GM19452 (cell line): ENCODE results near the gene GON4L.
"Not testable (repeated sequence)": the region's sequence is repeated elsewhere in the genome, so short reads cannot be mapped to it uniquely, and the experiment has no call there.

Experiments
- ATAC-seq: cut with Tn5 transposase; IDR thresholded peaks from one replicate; pipeline ENCODE4 v1.9.1; 2021; ENCODE audit not compliant: unreplicated experiment

Gene GON4L, protein sequence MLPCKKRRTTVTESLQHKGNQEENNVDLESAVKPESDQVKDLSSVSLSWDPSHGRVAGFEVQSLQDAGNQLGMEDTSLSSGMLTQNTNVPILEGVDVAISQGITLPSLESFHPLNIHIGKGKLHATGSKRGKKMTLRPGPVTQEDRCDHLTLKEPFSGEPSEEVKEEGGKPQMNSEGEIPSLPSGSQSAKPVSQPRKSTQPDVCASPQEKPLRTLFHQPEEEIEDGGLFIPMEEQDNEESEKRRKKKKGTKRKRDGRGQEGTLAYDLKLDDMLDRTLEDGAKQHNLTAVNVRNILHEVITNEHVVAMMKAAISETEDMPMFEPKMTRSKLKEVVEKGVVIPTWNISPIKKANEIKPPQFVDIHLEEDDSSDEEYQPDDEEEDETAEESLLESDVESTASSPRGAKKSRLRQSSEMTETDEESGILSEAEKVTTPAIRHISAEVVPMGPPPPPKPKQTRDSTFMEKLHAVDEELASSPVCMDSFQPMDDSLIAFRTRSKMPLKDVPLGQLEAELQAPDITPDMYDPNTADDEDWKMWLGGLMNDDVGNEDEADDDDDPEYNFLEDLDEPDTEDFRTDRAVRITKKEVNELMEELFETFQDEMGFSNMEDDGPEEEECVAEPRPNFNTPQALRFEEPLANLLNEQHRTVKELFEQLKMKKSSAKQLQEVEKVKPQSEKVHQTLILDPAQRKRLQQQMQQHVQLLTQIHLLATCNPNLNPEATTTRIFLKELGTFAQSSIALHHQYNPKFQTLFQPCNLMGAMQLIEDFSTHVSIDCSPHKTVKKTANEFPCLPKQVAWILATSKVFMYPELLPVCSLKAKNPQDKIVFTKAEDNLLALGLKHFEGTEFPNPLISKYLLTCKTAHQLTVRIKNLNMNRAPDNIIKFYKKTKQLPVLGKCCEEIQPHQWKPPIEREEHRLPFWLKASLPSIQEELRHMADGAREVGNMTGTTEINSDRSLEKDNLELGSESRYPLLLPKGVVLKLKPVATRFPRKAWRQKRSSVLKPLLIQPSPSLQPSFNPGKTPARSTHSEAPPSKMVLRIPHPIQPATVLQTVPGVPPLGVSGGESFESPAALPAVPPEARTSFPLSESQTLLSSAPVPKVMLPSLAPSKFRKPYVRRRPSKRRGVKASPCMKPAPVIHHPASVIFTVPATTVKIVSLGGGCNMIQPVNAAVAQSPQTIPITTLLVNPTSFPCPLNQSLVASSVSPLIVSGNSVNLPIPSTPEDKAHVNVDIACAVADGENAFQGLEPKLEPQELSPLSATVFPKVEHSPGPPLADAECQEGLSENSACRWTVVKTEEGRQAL (N-terminal part only)

DNA sequence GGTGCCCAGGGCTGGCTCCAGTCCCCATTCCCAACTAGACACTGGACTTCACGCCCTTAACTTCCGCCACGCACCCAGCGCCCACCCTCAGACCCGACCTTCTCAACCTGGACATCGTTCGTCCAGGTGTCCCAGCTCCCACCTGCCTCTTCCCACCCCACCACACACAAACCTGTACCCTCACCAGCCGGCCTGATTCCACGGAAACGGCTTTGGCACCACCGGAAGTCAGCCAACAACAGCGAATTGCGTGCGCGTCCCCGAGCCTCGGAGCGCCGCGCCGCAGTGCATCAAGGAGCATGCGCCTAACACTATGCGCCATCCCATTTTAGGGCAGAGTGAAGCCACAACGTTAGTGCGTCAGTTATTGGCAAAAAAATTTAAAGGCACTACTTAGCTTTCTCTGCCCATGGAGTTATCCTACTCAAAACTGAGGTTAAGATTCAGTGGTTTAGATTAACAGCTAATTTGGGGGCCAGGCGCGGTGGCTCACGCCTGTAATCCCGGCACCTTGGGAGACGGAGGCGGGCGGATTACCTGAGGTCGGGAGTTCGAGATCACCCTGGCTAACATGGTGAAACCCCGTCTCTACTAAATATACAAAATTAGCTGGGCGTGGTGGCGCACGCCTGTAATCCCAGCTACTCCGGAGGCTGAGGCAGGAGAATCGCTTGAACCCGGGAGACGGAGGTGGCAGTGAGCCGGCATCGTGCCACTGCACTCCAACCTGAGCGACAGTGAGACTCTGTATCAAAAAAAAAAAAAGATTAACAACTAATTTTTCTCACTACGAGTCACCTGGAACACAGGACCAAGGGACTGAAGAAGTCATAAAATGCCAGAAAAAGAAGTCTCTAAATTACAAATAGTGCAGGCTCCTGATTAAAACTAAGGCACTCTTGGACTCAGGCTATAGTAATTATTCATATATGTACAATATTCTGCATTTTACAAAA lies at the start of gene GON4L:
TSS of gene GON4L (minus strand) at position 240 of the 956 bp plus-strand sequence. CDS start 3,434 bp downstream, outside the sequence.
- ATAC-seq: peak; percentile 36

DNA sequence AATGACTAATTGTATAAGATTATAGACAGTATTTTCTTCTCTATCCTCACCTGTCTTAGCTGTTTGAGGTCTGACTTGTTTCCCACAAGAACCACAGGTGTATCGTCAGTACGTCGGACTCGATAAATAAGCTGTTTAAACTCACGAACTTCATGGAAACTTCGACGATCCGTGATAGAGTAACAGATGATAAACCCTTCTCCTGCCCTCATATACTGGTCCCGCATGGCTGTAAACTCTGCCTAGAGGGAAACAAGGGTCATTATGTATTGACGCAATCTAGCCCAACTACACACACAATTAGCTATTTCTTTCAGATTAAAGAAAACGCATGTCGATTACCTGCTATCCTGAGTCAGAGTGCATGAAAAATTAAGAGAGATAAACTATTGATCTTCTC lies 47.2 kb upstream of the GON4L start:
- no peak for ATAC-seq

DNA sequence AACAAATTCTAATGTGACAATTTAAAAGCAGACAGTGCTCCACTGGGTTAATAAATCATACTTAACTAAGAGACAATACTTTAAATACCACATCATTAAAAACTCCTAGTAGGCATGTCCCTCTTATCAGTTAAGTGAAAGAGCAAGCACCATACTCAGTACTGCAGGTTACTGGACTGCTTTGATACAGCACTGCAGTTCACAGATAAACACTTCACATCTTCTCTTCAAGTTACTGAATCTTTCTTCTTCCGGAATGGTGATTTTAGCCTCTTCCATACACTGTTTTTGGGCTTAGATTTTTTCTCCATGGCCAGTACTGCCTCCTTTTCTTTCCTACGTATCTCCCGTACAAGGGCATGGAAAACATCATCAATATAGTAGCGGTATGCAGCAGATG lies 43.1 kb upstream of the GON4L start:
- ATAC-seq: no peak

DNA sequence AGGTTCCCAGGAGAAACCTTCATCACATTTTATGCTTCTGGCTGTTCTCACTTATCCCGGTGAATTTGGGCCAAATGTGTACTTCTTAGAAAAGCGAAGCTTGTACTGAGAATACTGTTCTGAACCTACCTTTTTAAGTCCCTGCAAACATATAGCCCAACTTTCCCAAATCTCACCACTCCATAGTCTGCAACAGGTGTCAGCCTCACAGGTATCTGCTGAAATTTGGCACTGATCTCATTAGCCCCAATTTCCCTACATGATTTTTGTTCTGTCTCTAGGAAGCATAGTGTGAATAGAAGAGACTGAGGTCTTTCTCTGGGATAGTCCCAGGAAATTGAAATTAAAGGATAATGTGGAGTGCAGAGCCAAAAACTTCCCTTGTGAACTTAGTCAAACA lies 42.7 kb upstream of the GON4L start:
- no peak for ATAC-seq

DNA sequence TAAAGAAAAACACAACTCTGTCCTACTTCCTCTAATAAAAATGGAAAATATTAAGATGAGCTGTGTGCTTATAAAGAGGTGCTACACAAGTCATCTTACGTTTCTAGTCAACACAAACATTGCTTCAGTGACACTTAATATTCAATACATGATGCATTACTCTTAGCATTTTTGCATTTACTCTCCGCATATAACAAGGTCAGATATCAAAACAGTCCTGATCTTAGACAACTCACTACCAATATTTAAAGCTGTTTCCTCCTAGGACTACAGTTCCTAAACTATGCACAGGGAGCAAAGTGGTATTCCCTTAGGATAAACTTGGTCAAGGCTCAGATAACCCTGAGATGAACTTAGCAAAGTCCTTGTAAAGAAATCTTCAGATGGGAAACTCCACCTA lies 41.9 kb upstream of the GON4L start:
- ATAC-seq: no peak

DNA sequence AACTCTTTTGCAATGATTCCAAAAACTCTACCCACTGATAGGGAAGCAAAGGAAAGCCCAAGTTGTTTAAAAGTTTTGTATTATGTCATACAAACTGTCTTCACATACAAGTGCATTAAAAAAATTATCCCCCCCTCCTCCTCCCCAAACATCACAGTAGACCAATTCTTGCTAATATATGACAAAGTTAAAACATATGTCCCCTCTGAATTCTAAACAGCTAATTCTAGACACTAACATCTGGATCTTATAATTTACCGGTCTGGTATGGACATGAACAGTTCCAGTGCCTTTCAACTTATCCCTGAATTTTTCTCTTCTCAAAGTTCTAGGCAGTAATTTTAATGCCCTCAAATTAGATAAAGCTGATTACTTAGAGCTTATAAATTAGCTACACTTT lies 40.7 kb upstream of the GON4L start:
- no peak for ATAC-seq

DNA sequence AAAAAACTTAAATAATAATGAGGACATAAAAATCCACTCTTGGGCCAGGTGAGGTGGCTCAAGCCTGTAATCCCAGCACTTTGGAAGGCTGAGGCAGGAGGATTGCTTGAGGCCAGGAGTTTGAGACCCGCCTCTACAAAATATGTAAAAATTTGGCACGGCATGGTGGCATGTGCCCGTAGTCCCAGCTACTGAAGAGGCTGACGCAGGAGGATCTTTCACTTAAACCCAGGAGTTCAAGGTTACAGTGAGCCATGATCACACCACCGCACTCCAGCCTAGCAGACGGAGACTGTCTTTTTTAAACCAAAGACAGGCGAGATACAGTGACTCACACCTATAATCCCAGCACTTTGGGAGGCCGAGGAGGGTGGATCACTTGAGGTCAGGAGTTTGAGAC lies 39.5 kb upstream of the GON4L start:
- not testable (repeated sequence) for ATAC-seq

DNA sequence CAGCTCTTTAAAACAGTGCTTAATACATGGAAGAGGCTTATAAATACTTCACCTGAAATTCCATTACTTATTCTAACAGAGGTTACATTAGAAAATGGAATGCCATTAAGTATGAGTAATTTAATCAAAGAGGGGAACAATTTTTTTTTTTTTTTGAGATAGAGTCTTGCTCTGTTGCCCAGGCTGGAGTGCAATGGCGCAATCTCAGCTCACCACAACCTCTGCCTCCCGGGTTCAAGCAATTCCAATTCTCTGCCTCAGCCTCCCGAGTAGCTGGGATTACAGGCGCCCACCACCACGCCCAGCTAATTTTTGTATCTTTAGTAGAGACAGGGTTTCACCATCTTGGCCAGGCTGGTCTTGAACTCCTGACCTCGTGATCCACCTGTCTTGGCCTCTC lies 38.6 kb upstream of the GON4L start:
- ATAC-seq: not testable (repeated sequence)

DNA sequence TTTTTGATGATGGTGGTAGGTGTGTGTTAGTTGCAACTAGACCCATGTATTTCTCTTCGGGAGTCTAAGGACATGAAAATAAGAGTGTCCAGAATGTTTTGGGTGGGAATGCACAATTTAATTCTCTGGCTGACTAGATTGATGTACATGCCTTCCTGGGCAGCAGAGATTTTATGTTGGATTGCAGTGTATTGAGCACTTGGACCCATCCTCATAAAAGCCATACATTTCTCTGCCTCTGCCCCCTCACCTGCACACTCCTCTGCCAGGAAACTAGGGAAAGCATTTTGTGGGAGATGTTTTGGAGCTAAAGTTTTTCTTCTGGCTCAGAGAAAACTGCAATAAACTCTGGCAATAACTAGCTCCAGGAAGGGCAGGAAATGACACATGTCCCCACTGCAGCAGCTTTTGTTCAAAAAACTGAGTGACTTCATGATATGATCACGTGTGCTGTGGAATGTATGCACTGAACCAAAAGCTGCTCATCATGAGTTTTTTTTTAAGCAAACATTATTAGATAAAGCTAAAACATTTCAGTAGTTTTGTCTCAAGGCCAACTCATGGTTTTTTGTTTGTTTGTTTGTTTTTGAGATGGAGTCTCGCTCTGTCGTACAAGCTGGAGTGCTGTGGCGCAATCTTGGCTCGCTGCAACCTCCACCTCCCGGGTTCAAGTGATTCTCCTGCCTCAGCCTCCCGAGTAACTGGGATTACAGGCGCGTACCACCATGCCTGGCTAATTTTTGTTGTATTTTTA lies 36.6 kb upstream of the GON4L start:
- no peak for ATAC-seq

DNA sequence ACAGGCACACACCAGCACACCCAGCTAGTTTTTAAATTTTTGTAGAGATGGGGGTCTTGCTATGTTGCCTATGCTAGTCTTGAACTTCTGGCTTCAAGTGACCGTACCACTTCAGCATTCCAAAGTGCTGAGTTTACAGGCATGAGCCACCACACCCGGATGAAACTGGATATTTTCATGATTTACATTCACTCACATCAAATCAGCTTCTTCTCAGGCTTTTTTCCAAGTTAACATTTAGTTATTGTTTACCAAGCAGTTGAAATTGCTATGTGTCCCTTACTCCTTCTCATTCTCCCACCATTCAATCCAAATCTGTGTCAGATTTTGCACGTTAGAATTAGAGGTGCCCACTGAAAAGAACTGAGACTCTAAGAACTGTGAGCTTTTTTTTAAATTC lies 35.8 kb upstream of the GON4L start:
- ATAC-seq: no peak

DNA sequence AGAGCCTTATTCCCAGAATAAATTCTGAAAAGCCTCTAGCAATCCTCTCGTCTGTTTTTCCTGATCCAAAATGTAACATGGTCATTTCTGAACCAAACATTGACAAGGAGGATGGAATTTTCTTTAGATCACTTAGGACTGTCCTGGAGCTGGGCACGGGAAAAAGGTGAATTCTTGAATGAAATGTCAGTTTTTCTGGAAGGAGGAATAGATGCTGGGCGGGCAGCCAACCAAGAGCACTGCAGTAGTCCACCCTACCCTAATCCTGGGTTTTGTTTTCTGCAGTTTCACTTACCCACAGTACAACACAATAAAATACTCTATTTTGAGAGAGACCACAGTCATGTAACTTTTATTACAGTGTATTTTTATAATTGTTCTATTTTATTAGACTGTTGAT lies 33.2 kb upstream of the GON4L start:
- ATAC-seq: no peak

DNA sequence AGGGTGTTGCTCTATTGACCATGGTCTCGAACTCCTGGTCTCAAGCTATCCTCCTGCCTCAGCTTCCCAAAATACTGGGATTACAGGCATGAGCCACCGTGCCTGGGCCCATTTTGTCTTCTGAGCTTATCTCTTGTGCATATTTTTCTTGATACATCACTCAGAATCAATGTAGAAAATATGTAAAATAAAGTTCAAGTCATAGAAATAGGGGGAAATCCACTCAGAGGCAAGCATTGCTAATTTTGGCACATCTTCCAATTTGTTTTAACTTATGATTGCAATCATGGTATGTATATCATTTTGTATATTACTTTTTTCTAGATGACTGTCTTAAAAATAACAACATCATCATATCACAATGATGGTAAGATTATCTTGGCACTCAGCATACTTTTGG lies 32.6 kb upstream of the GON4L start:
- no peak for ATAC-seq

DNA sequence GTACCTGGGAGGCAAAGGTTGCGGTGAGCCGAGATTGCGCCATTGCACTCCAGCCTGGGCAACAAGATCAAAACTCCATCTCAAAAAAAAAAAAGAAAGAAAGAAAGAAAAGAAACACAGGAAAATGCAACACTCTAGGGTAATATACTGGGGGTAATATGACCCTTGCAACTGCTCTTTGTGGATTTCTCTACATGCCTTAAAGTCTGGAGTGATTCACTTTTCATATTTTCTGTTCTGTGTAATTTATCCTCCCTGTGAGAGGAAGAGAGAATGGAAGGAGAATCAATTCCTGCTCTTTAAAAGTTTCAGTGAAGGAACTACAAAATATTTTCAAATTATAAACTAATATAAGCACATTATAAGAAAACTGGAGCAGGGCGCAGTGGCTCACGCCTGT lies 31.5 kb upstream of the GON4L start:
- ATAC-seq: no peak

DNA sequence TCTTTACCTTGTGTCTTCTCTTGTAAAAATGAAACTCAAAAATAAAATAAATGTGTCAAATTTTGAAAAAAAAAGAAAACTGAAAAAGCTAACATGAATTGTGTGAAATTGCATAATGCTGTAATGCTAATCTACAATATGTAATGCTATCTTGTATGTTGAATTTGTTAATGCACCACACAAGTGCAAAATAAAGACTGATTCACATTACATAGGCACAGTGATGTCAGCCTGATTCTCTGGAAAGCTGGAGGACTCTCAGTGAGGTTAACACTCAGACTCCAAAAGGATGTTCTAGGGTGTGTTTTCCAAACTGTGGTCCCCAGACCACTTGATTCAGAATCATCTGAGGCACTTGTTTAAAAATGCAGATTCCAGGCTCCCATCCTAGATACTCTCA lies 28.0 kb upstream of the GON4L start:
- no peak for ATAC-seq

DNA sequence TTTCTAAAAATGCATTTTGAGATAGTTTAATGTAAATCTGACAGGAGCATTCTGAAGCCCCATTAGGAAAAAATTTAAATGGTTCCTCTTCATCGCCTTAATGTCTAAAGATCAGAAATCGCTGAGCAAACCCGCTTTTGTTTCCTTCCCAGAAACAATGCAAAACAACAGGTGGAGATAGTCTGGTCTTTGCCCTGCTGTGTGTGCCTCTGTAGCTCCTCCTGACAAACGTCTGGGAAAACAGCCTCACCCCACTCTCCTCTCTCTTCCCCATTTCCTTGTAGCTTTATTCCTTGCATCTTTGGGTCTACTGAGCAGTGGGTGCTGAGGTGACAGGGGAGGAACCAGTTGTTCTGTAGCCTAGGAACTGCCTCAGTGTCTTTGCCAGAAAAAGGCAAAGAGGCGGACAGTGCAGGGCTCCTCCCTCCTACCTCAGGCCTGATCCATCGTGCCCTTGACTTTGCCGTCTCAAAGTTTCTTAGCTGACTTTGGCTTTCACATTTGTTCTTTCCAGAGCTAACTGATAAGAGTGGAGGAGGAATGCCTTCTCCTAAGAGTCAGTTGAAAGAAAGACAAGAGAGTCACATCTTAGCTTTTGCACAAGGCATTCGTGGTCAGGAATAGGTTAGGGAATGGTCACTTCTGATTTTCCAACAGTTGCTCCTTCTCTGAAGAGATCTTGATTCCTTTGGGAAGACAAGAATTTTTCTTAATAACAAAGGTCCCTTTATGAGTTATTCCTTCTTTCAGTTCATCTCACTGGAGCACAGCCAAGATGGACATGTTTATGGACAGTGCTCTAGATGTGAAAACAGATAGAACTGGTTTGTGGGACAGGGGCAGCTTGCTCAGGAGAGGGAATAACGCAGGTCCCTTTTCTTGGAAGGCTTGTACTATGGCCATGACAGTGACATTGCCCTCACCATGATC lies 27.3 kb upstream of the GON4L start:
- ATAC-seq: no peak

DNA sequence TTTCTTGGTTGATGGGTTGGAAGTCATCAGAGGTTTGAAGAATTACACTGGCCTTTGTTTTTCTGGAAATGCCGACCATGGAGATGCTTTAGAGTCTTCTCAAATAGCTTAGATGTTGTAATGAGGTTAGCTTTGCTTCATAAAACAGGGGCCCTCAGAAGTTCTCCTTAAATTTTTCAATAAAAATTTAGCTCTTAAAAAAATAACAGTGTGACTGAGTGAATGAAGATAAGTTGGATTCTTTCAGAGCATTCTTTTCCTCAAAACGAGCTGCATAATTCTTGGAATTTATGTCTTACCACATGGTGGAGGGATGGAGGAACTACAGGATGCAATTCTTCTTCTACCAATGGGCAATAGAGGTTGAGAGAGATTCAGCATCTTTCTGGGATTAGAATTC lies 25.8 kb upstream of the GON4L start:
- ATAC-seq: no peak

DNA sequence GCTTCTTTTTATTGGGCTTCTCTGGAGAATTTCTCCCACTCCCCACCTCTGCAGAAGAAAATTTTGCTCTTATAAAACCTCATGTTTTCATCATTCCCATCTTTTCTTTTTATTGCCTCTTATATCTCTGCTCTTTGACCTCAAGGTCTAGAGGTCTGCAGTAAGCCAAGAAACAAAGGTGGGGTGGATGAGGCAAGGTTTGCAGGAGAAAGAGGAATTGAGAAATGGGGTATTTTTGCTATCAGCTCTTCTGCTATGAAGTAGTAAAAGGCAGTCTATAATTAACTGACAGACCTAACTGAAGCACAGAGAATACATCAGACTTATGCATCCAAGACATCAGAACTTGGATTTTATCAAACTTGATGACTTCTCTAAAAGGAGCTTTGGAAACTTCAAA lies 25.2 kb upstream of the GON4L start:
- no peak for ATAC-seq

DNA sequence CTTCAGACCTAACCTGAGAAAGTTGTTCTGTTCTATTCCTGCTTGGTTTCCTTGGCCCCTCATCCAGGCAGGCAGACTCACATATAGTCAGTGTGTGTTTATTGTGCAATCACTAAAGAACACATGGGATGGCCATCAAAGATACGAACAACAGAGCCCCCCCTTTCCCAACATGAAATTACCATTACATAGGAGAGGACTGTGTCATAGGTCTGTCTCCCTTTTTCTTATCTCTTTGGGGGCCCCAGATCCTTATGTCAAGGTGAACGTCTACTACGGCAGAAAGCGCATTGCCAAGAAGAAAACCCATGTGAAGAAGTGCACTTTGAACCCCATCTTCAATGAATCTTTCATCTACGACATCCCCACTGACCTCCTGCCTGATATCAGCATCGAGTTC lies 23.9 kb upstream of the GON4L start:
- no peak for ATAC-seq
